HG03045 (cell line): ENCODE measurements around the gene OR4M1.
"Not testable (repeated sequence)": the region's sequence is repeated elsewhere in the genome, so short reads cannot be mapped to it uniquely, and the experiment has no call there.

Experiments
- ATAC-seq: cut with Tn5 transposase; IDR thresholded peaks from one replicate; pipeline ENCODE4 v1.9.1; 2021; ENCODE audit warnings: mild to moderate bottlenecking, moderate library complexity; ENCODE audit not compliant: unreplicated experiment

Gene OR4M1

DNA sequence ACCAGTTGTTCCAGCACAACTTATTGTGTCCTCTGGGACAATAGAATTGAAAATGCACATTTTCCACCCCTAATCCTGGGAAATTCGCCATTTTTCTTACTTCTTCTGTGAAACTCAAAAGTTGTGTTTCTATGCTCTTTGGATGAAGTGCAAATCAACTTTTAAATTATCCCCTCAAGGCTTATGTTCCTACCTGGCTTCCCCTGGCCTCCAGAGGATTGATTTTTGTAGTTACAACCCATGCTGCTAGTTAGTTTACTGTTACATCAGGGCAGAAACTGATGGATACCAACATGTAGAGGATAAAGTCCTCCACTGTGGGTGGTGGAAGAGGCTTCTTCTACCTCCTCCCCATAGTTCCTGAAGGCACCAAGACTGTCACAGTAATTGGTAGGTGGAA is at the start of gene OR4M1:
TSS of gene OR4M1 (plus strand) at position 301 of the 400 bp plus-strand sequence. CDS start 6,819 bp downstream, outside the sequence.
- ATAC-seq = not testable (repeated sequence)

- ATAC-seq = no peak
Measured at GRCh38 chr14:19729359-19729758, 43.9 kb upstream of the OR4M1 start.

DNA sequence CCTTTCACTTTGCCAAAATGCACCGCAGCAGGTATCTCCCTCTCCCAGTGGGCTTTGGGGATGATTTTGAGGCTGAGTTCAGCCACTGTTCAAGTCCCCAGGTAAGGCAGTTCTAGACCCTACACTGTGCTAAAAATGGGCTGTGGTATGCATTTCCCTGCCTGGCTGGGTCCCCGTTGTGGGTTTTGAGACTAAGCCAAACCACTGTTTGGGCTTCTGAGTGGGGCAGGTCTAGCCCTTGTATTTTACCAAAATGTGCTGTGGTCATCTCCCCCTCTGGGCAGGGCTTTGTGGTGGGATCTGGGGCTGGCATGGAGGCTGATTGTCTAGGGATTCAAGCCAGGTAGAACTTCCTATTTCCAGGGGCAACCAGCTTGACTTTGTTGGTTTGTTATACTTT is 43.5 kb upstream of the OR4M1 start:
- no peak for ATAC-seq

DNA sequence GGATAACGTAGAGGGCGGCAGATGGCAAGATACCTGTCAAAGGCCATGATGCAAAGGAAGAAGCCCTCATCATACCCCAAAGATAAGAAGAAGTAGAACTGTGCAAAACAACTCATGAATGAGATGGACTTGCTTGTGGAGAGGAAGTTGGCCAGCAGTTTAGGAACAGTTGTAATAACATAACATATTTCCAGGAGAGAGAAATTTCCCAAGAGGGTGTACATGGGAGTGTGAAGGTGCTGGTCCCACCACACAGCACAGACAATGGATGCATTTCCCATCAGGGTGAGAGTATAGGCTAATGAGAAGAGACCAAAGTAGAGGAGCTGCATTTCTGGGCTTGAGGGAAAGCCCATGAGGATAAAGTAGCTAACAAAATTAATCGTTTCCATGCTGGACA is 39.4 kb upstream of the OR4M1 start:
- not testable (repeated sequence) for ATAC-seq

DNA sequence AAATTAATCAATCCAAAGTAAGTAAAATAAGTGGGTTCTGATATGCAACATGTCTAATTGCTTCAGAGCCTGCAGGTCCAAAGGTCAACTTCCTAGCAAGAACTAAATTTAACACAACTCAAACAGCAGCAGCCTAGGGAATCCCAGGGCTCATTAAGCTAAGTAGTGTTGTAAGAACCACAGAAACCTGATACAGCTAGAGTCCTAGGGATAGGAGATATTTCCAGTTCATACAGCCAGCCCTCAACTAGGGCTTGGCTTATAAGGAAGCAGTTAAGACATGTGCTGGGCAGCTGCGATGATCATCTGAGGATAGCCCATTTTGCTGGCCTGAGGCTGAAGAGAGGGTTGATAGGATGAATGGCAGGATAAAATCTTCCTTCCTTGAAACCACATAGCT is 30.0 kb upstream of the OR4M1 start, which contains the start of gene OR4Q3:
TSS of gene OR4Q3 (plus strand) at position 316 of the 400 bp plus-strand sequence.
- no peak for ATAC-seq

DNA sequence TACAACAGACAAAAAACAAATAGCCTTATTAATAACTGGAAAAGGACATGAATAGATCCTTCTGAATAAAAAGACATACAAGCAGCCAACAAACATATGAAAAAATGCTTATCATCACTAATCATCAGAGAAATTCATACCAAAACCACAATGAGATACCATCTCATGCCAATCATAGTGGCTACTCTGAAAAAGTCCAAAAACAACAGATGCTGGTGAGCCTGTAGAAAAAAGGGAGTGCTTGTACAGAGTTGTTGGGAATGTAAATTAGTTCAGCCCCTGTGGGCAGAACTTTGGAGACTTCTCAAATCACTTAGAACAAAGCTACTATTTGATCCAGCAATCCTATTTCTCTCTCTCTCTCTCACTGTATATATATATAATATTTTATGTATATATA is 21.0 kb upstream of the OR4M1 start:
- ATAC-seq = not testable (repeated sequence)

GRCh38 chr14:19754172-19754571 is 19.1 kb upstream of the OR4M1 start:
- ATAC-seq = no peak

DNA sequence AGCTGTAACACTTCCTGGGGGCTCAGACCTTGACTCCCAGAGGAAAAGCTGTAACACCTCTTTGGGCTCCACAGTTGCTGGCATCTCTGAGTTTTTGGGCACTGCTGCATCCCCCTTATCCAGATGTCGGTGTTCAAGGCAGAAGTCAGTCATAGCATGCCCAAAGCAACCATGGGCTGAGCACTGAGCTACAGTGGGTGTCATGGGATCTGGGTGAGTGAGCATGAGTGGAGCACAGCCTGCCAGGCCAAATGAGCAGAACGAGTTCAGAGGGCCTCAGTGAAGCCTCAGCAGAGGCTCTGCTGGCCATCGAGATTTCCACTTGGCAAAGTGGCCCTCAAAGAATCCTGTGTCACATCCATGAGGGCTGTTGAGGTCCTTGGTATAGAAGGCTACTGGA is 1.8 kb upstream of the OR4M1 start:
- ATAC-seq = not testable (repeated sequence)

- no peak for ATAC-seq
Measured at GRCh38 chr14:19771895-19772430, 1.3 kb upstream of the OR4M1 start.

GRCh38 chr14:19772454-19772853 is 850 bp upstream of the OR4M1 start:
- ATAC-seq = not testable (repeated sequence)

- no peak for ATAC-seq
Measured at GRCh38 chr14:19775587-19775986, 2.3 kb downstream of the OR4M1 start.

DNA sequence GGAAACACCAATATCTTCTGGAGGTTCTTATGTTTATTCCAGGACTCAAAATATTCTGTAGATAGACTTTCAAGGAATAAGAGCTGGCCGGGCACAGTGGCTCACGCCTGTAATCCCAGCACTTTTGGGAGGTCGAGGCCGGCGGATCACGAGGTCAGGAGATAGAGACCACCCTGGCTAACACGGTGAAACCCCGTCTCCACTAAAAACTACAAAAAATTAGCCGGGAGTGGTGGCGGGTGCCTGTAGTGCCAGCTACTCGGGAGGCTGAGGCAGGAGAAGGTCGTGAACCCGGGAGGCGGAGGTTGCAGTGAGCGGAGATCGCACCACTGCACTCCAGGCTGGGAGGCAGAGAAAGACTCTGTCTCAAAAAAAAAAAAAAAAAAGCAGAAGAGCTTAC is 12.5 kb downstream of the OR4M1 start:
- ATAC-seq = not testable (repeated sequence)

- not testable (repeated sequence) for ATAC-seq
Measured at GRCh38 chr14:19787318-19787717, 14.0 kb downstream of the OR4M1 start.

- ATAC-seq = not testable (repeated sequence)
Measured at GRCh38 chr14:19788150-19788549, 14.8 kb downstream of the OR4M1 start.

DNA sequence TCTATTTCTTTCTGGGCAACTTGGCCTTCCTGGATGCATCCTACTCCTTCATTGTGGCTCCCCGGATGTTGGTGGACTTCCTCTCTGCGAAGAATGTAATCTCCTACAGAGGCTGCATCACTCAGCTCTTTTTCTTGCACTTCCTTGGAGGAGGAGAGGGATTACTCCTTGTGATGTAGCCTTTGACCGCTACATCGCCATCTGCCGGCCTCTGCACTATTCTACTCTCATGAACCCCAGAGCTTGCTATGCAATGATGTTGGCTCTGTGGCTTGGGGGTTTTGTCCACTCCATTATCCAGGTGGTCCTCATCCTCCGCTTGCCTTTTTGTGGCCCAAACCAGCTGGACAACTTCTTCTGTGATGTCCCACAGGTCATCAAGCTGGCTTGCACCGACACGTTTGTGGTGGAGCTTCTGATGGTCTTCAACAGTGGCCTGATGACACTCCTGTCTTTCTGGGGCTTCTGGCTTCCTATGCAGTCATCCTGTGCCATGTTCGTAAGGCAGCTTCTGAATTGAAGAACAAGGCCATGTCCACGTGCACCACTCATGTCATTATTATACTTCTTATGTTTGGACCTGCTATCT is 23.3 kb downstream of the OR4M1 start:
- ATAC-seq = not testable (repeated sequence)

- no peak for ATAC-seq
Measured at GRCh38 chr14:19799880-19800279, 26.6 kb downstream of the OR4M1 start.

DNA sequence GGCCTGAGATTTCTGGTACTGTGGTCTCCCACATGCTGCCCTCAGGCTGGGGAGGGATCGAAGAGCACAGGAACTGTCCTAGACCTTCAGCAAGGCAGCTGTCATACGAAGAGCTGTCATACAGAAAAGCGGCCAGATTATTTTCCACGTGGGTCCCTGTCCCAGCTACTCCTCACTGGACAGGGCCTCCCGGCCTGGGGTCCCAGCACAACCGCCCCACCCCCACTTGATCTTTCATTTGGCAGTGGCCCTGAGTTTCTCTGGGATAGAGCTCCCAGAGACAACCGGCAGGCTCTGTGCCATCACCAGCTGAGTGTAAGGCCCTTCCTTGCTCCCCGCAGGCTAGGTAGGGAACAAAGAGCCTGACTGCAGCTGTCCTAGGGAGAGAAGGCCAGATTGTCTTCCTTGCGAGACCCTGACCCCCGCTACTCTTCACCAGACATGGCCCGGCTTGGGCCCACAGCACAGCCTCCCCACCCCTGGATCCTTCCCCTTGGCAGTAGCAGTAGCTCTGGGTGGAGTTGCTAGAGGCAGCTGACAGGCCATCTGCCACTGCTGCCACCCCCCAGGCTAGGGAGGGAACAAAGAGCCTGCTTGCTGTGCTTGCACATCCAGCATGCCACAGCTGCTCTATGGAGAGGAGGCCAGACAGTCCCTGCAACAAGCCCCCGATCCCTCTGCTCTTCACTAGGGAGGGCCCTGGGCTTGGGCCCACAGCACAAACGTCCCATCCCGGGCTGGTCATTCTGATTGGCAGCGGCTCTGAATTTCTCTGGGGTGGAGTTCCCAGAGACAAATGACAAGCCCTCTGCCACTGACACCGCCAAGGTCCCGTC is 27.2 kb downstream of the OR4M1 start:
- ATAC-seq = no peak

DNA sequence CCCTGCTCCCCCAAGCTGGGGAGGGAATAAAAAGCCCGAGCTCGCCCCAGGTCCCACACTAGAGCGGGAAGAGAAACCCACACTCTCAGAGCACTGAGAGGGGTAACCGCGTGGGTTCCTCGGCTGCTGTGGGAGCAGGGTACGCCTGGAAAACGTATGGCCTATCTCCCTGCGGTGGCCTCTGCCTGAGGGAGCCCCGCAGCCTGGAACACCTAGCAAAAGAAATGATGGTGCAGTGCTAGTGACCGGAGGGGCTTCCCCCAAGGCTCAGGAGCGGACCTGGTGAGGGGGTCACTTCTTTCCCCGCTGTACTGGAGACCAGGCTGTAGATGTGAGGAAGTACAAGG is 27.8 kb downstream of the OR4M1 start:
- ATAC-seq = no peak

DNA sequence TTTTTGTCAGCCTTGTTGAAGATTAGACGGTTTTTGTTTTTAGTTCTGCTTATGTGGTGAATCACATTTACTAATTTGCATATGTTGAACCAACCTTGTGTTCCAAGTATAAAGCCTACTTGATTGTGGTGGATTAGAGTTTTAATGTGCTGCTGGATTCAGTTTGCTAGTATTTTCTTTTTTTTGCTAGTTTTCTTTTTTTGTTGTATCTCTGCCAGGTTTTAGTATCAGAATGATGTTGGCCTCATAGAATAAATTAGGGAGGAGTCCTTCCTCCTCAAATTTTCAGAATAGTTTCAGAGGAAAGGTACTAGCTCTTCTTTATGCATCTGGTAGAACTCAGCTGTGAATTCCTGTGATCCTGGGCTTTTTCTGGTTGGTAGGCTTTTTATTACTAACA is 30.2 kb downstream of the OR4M1 start, which contains the start of gene OR4N2:
TSS of gene OR4N2 (plus strand) at position 301 of the 400 bp plus-strand sequence. CDS start 23,679 bp downstream, outside the sequence.
- ATAC-seq = not testable (repeated sequence)

DNA sequence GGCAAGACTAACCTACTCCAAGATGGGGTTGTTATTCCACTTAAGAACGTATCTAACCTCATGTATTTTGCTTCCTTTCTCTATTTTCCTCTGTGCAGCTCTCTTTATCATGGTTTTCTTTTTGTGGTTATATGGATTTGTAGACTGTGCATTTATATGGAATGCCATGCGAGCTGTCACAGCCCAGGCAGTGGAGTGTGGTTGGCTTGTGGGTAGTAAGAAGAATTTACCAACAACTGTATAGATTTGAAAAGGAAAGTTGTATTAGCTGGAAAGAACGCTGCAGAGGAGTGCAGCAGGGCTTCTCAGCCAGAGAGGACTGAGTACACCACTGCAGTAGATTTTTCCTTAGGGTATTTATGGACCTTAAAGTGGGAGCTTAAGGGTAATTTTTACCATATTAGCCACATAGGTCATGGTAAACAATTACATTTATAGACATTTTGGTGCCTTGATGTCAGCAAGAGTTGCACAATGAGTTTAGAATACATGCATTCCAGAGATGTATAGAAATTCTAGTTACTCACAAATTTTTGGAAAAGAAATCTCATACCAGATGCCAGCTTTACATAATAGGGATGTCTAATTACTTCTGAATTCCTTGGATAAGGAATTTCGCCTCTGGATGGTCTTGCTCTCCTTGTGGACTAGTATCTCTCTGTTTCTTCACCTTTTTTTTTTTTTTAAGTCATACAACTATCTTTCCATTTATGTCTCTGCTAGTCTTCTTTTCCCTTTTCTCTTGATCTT is 40.0 kb downstream of the OR4M1 start:
- ATAC-seq = not testable (repeated sequence)

- ATAC-seq = not testable (repeated sequence)
Measured at GRCh38 chr14:19819879-19820278, 46.6 kb downstream of the OR4M1 start.
